Caco-2 (cell line): ENCODE data around the gene MAK. TPM values are rescaled to one million over a fixed set of nuclear protein-coding genes. Genes with fewer than 3 reads are reported as not detected.

Experiments used
- BruUV-seq: library from RNA; stranded (reverse); fragments of 400-500 nt; replicated peaks from 2 replicates; lab custom pipeline; 2021; lab: Mats Ljungman, UMichigan
- CTCF ChIA-PET: fragments of 300-600 bp; sonication (Branson Sonifier 250); formaldehyde crosslinking; loops from one replicate; lab custom pipeline; 2022; ENCODE audit warnings: antibody characterized with exemption; lab: Charles Lee
- POLR2A ChIA-PET: fragments of 300-600 bp; sonication (Branson Sonifier 250); formaldehyde crosslinking; loops from one replicate; lab custom pipeline; 2022; ENCODE audit warnings: antibody characterized with exemption; lab: Charles Lee
- DNase-seq, 2 experiments: peaks; one replicate each; pipeline versions ENCODE4 v3.0.0 to v3.0.0-alpha.2; 2020 to 2022
- H3K27me3 ChIP-seq: replicated peaks from 2 replicates; pipeline ENCODE4 v1.6.0; 2011; ENCODE audit warnings: low read length; ENCODE audit not compliant: control insufficient read depth, insufficient read depth
- H3K36me3 ChIP-seq: 2 replicates; pipeline ENCODE4 v1.5.1; 2011; ENCODE audit warnings: low read length; ENCODE audit not compliant: control insufficient read depth, insufficient read depth
- H3K4me1 ChIP-seq: fragments of 250-450 bp; sonication (Bioruptor Pico); 2 replicates; pipeline ENCODE4 v1.5.1; 2020; ENCODE audit warnings: mild to moderate bottlenecking
- H3K4me3 ChIP-seq: 2 replicates; pipeline ENCODE4 v1.5.1; 2011; ENCODE audit warnings: low read depth, mild to moderate bottlenecking, control low read depth, low read length
- H3K9me3 ChIP-seq: fragments of 250-450 bp; sonication (Bioruptor Pico); 2 replicates; pipeline ENCODE4 v1.5.1; 2020; ENCODE audit warnings: mild to moderate bottlenecking, moderate library complexity
- H3K27ac Mint-ChIP-seq: one replicate; pipeline ENCODE4 v1.8.0; 2022; ENCODE audit warnings: mixed read lengths; ENCODE audit not compliant: unreplicated experiment
- H3K27me3 Mint-ChIP-seq: one replicate; pipeline ENCODE4 v1.8.0; 2022; ENCODE audit warnings: mixed read lengths; ENCODE audit not compliant: insufficient read depth, unreplicated experiment
- H3K36me3 Mint-ChIP-seq: one replicate; pipeline ENCODE4 v1.8.0; 2022; ENCODE audit warnings: mild to moderate bottlenecking, mixed read lengths; ENCODE audit not compliant: insufficient read depth, unreplicated experiment
- H3K4me1 Mint-ChIP-seq: one replicate; pipeline ENCODE4 v1.8.0; 2022; ENCODE audit warnings: low read depth, mixed read lengths; ENCODE audit not compliant: unreplicated experiment
- H3K4me3 Mint-ChIP-seq: one replicate; pipeline ENCODE4 v1.8.0; 2022; ENCODE audit warnings: mild to moderate bottlenecking, moderate library complexity, mixed read lengths; ENCODE audit not compliant: unreplicated experiment
- H3K9me3 Mint-ChIP-seq: one replicate; pipeline ENCODE4 v1.8.0; 2022; ENCODE audit warnings: mixed read lengths; ENCODE audit not compliant: unreplicated experiment
- CTCF ChIP-seq, 2 experiments: fragments of 200-600 bp in 1 of 2; IDR thresholded peaks; 1 replicate in 1 of 2; 2 replicates in 1 of 2; pipeline versions ENCODE4 v1.5.1 to v1.8.0; 2011 to 2022; ENCODE audit warnings: antibody characterized with exemption in 1 of 2, control low read depth in 1 of 2, inconsistent platforms in 1 of 2, low read depth in 1 of 2, low read length in 1 of 2, mild to moderate bottlenecking in 1 of 2, moderate library complexity in 1 of 2; ENCODE audit not compliant: insufficient read depth in 1 of 2, severe bottlenecking in 1 of 2, unreplicated experiment in 1 of 2
- intact Hi-C: fragments of 100-400 bp; cut with micrococcal nuclease; formaldehyde crosslinking; loops from one replicate; pipeline ENCODE4 v1.10.0; 2022; ENCODE audit not compliant: unreplicated experiment
- total RNA-seq: library from RNA; stranded (reverse); gene quantifications from 2 replicates; pipeline ENCODE4 v1.2.3, GENCODE V29; 2022

MAK gene
- total RNA-seq, 1 experiment from 2014 or later, result 0.16 TPM

GRCh38 chr6:10779076-10779475 is 59.3 kb downstream of the MAK start:
- intact Hi-C loops, result no loop called here
- Mint-ChIP-seq H3K4me1 (no peaks in the 10 kb centered on the region), H3K27me3 (no peaks in the 10 kb centered on the region), H3K4me3 (no peak overlapping the region), H3K27ac (no peak overlapping the region), H3K9me3 (no peaks in the 10 kb centered on the region), H3K36me3 (peaks cover 23% of the 10 kb centered on the region)
- Histone ChIP-seq H3K9me3 (no peaks in the 10 kb centered on the region), H3K27me3 (no peaks in the 10 kb centered on the region), H3K4me3 (no peak overlapping the region), H3K4me1 (no peaks in the 10 kb centered on the region), H3K36me3 (peaks cover 1% of the 10 kb centered on the region; the same call in 1 of the 2 replicates)
- ChIA-PET POLR2A (no interaction called here), CTCF (interaction anchor here (0.6 kb wide), 1 partner anchor 16 kb away, joined by 4 read pairs; no protein-coding TSS in a partner anchor)
- no peak for TF ChIP-seq CTCF (IDR thresholded peaks at IDR 0.05; ENCODE audit: insufficient read depth in 1 of 2, low read depth in 1 of 2, low read length in 1 of 2, severe bottlenecking in 1 of 2, unreplicated experiment in 1 of 2)
- no peak for DNase-seq
- BruUV-seq, result no TSS peak

- POLR2A ChIA-PET, result no interaction called here
- TF ChIP-seq CTCF (IDR thresholded peaks at IDR 0.05; ENCODE audit: insufficient read depth in 1 of 2, low read depth in 1 of 2, low read length in 1 of 2, severe bottlenecking in 1 of 2, unreplicated experiment in 1 of 2), result no peak
- Mint-ChIP-seq H3K27ac (no peak overlapping the region), H3K27me3 (no peaks in the 10 kb centered on the region), H3K36me3 (peaks cover 23% of the 10 kb centered on the region), H3K4me3 (no peak overlapping the region), H3K4me1 (no peaks in the 10 kb centered on the region), H3K9me3 (no peaks in the 10 kb centered on the region)
- BruUV-seq, result no TSS peak
- H3K36me3 ChIP-seq, result peaks cover 1% of the 10 kb centered on the region; the same call in 1 of the 2 replicates
- no peaks in the 10 kb centered on the region for H3K27me3 ChIP-seq
- H3K9me3 ChIP-seq, result no peaks in the 10 kb centered on the region
- H3K4me1 ChIP-seq, result no peaks in the 10 kb centered on the region
- no peak overlapping the region for H3K4me3 ChIP-seq
- intact Hi-C loops, result no loop called here
- no peak for DNase-seq
- CTCF ChIA-PET, result no interaction called here
Measured at GRCh38 chr6:10778230-10778629, 60.1 kb downstream of the MAK start.

GRCh38 chr6:10771371-10771894 is 66.9 kb downstream of the MAK start:
- H3K27me3 Mint-ChIP-seq, result no peaks in the 10 kb centered on the region
- POLR2A ChIA-PET, result interaction anchor here (0.6 kb wide), 1 partner anchor 279 kb away, joined by 3 read pairs; no protein-coding TSS in a partner anchor
- Histone ChIP-seq H3K4me1 (no peaks in the 10 kb centered on the region), H3K4me3 (no peak overlapping the region), H3K27me3 (no peaks in the 10 kb centered on the region), H3K36me3 (peaks cover 1% of the 10 kb centered on the region; the same call in 1 of the 2 replicates), H3K9me3 (no peaks in the 10 kb centered on the region)
- BruUV-seq, result no TSS peak
- H3K9me3 Mint-ChIP-seq, result no peaks in the 10 kb centered on the region
- H3K27ac Mint-ChIP-seq, result no peak overlapping the region
- intact Hi-C loops, result no loop called here
- peaks cover 11% of the 10 kb centered on the region for H3K4me1 Mint-ChIP-seq
- CTCF ChIA-PET, result no interaction called here
- peak in 1 of 2 experiments; percentile 17 for DNase-seq
- H3K4me3 Mint-ChIP-seq, result no peak overlapping the region
- TF ChIP-seq CTCF (IDR thresholded peaks at IDR 0.05; ENCODE audit: insufficient read depth in 1 of 2, low read depth in 1 of 2, low read length in 1 of 2, severe bottlenecking in 1 of 2, unreplicated experiment in 1 of 2), result no peak
- H3K36me3 Mint-ChIP-seq, result peaks cover 16% of the 10 kb centered on the region
